Liver (tissue), 9 donors: ENCODE results near the gene LGI1. TPM values are rescaled to one million over a fixed set of nuclear protein-coding genes. Genes with fewer than 3 reads are reported as not detected.

ENCODE experiments used
- DNase-seq: peaks from one replicate; pipeline ENCODE4 v3.0.0-alpha.2; 2017; ENCODE audit warnings: low spot score
- H3K27ac ChIP-seq, 2 donors: one replicate each; pipeline ENCODE4 v1.7.0; 2013; ENCODE audit warnings: inconsistent platforms in 2 of 2, low read length in 2 of 2, control low read depth in 1 of 2, low read depth in 1 of 2, mild to moderate bottlenecking in 1 of 2
- H3K27me3 ChIP-seq, 4 donors: one replicate each; pipeline versions ENCODE4 v1.6.1 to v1.7.0; 2013; ENCODE audit warnings: low read length in 3 of 4, inconsistent platforms in 1 of 4, mild to moderate bottlenecking in 1 of 4, moderate library complexity in 1 of 4; ENCODE audit not compliant: control insufficient read depth in 4 of 4, insufficient read depth in 4 of 4
- H3K36me3 ChIP-seq, 4 donors: one replicate each; pipeline versions ENCODE4 v1.6.1 to v1.7.0; 2013; ENCODE audit warnings: low read length in 3 of 4, mild to moderate bottlenecking in 3 of 4, low read depth in 1 of 4, moderate library complexity in 1 of 4; ENCODE audit not compliant: control insufficient read depth in 4 of 4, insufficient read depth in 3 of 4
- H3K4me1 ChIP-seq, 4 donors: one replicate each; pipeline versions ENCODE4 v1.6.1 to v1.7.0; 2013; ENCODE audit warnings: low read length in 3 of 4, mild to moderate bottlenecking in 3 of 4, moderate library complexity in 1 of 4; ENCODE audit not compliant: control insufficient read depth in 4 of 4, insufficient read depth in 4 of 4
- H3K4me3 ChIP-seq, 3 donors: one replicate each; pipeline versions ENCODE4 v1.6.1 to v1.7.0; 2013; ENCODE audit warnings: low read length in 3 of 3, control low read depth in 1 of 3, low read depth in 1 of 3, mild to moderate bottlenecking in 1 of 3
- H3K9ac ChIP-seq, 2 donors: one replicate each; pipeline ENCODE4 v1.7.0; 2013; ENCODE audit warnings: low read length in 2 of 2, mild to moderate bottlenecking in 2 of 2, moderate library complexity in 2 of 2, control low read depth in 1 of 2, low read depth in 1 of 2
- H3K9me3 ChIP-seq, 4 donors: one replicate each; pipeline versions ENCODE4 v1.6.1 to v1.7.0; 2013; ENCODE audit warnings: low read length in 3 of 4; ENCODE audit not compliant: control insufficient read depth in 4 of 4
- CTCF ChIP-seq: fragments of 150-350 bp; IDR thresholded peaks from 2 replicates; pipeline ENCODE4 v1.5.1; 2017; ENCODE audit warnings: improper control_type of control experiment, low read depth, low read length; ENCODE audit not compliant: missing input control
- EGR1 ChIP-seq, 2 donors: IDR thresholded peaks; 2 replicates each; pipeline ENCODE4 v1.6.1; 2016 to 2018; ENCODE audit warnings: antibody characterized with exemption in 2 of 2, low read depth in 2 of 2
- FOXA1 ChIP-seq: IDR thresholded peaks from 2 replicates; pipeline ENCODE4 v1.6.1; 2016; ENCODE audit warnings: antibody characterized with exemption
- FOXA2 ChIP-seq: IDR thresholded peaks from 2 replicates; pipeline ENCODE4 v1.6.1; 2016; ENCODE audit warnings: antibody characterized with exemption
- GABPA ChIP-seq, 2 donors: IDR thresholded peaks in 1 of 2; conservative IDR thresholded peaks in 1 of 2; 2 replicates each; pipeline ENCODE4 v1.6.1; 2016; ENCODE audit warnings: antibody characterized with exemption in 2 of 2, mild to moderate bottlenecking in 1 of 2, moderate library complexity in 1 of 2
- HNF4A ChIP-seq, 2 donors: conservative IDR thresholded peaks; 2 replicates each; pipeline ENCODE4 v1.6.1; 2016; ENCODE audit warnings: antibody characterized with exemption in 2 of 2, mild to moderate bottlenecking in 2 of 2
- HNF4G ChIP-seq: IDR thresholded peaks from 2 replicates; pipeline ENCODE4 v1.6.1; 2016; ENCODE audit warnings: antibody characterized with exemption
- JUND ChIP-seq, 2 donors: IDR thresholded peaks; 2 replicates each; pipeline ENCODE4 v1.6.1; 2016; ENCODE audit warnings: antibody characterized with exemption in 2 of 2
- MAX ChIP-seq: IDR thresholded peaks from 2 replicates; pipeline ENCODE4 v1.6.1; 2016; ENCODE audit warnings: antibody characterized with exemption
- NR2F2 ChIP-seq: IDR thresholded peaks from 2 replicates; pipeline ENCODE4 v1.6.1; 2016; ENCODE audit warnings: antibody characterized with exemption
- RAD21 ChIP-seq, 2 donors: IDR thresholded peaks; 2 replicates each; pipeline ENCODE4 v1.6.1; 2016; ENCODE audit warnings: antibody characterized with exemption in 2 of 2, mild to moderate bottlenecking in 2 of 2
- RXRA ChIP-seq, 2 donors: IDR thresholded peaks; 2 replicates each; pipeline ENCODE4 v1.6.1; 2017 to 2018; ENCODE audit warnings: antibody characterized with exemption in 2 of 2, mild to moderate bottlenecking in 1 of 2
- WGBS: extraction: QIAGEN DNeasy Blood & Tissue Kit; methylation state at CpG from one replicate; pipeline ENCODE4 v1.1.7; 2013; 5-methylcytosine and 5-hydroxymethylcytosine counted together
- polyA plus RNA-seq, 2 donors: library from polyadenylated mRNA; stranded (reverse) in 1 of 2; unstranded in 1 of 2; fragments of 200-250 nt in 1 of 2; fragments of >200 nt in 1 of 2; fragmentation: Nextera tagmentation in 1 of 2; extraction: Ambion mirVana in 1 of 2; gene quantifications; one replicate each; pipeline versions ENCODE4 v1.2.1 to v1.2.3, GENCODE V29; 2013 to 2015
- total RNA-seq, 2 donors: library from RNA; depleted of rRNA; stranded (reverse); fragments of >200 nt; gene quantifications; one replicate each; pipeline ENCODE4 v1.2.3, GENCODE V29; 2014
- TF ChIP-seq, protein P1 (sequence below): IDR thresholded peaks from 2 replicates; pipeline ENCODE4 v1.6.1; 2016; ENCODE audit warnings: antibody characterized with exemption
- TF ChIP-seq, protein P2 (sequence below): IDR thresholded peaks from 2 replicates; pipeline ENCODE4 v1.6.1; 2016; ENCODE audit warnings: antibody characterized with exemption, mild to moderate bottlenecking
- donor health status: healthy.
- donor health status: healthy.
- donor health status: healthy.
- donor health status: healthy.
- donor health status: healthy.

Gene LGI1
- total and polyA plus RNA-seq, 4 donors: 0.28 to 1.2 (median 1.1) TPM; not detected in 1

- Histone ChIP-seq H3K9me3 (no peaks in the 10 kb centered on the region), H3K27ac (no peak overlapping the region), H3K27me3 (no peaks in the 10 kb centered on the region), H3K4me1 (no peaks in the 10 kb centered on the region), H3K4me3 (no peak overlapping the region), H3K36me3 (no peaks in the 10 kb centered on the region), H3K9ac (no peak overlapping the region)
- DNase-seq: no peak
- TF ChIP-seq CTCF (no peak), JUND (IDR thresholded peaks at IDR 0.05) (no peak), RXRA (IDR thresholded peaks at IDR 0.05) (no peak), RAD21 (IDR thresholded peaks at IDR 0.05) (no peak), EGR1 (IDR thresholded peaks at IDR 0.05; ENCODE audit: low read depth in 2 of 2) (no peak), HNF4A (conservative IDR thresholded peaks at IDR 0.05) (no peak), FOXA2 (no peak), FOXA1 (no peak), NR2F2 (no peak), MAX (no peak), HNF4G (no peak), GABPA (IDR thresholded peaks at IDR 0.05 in 1 of 2, conservative IDR thresholded peaks at IDR 0.05 in 1 of 2) (no peak)
- TF ChIP-seq, protein P1, sequence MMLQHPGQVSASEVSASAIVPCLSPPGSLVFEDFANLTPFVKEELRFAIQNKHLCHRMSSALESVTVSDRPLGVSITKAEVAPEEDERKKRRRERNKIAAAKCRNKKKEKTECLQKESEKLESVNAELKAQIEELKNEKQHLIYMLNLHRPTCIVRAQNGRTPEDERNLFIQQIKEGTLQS: no peak
- TF ChIP-seq, protein P2, sequence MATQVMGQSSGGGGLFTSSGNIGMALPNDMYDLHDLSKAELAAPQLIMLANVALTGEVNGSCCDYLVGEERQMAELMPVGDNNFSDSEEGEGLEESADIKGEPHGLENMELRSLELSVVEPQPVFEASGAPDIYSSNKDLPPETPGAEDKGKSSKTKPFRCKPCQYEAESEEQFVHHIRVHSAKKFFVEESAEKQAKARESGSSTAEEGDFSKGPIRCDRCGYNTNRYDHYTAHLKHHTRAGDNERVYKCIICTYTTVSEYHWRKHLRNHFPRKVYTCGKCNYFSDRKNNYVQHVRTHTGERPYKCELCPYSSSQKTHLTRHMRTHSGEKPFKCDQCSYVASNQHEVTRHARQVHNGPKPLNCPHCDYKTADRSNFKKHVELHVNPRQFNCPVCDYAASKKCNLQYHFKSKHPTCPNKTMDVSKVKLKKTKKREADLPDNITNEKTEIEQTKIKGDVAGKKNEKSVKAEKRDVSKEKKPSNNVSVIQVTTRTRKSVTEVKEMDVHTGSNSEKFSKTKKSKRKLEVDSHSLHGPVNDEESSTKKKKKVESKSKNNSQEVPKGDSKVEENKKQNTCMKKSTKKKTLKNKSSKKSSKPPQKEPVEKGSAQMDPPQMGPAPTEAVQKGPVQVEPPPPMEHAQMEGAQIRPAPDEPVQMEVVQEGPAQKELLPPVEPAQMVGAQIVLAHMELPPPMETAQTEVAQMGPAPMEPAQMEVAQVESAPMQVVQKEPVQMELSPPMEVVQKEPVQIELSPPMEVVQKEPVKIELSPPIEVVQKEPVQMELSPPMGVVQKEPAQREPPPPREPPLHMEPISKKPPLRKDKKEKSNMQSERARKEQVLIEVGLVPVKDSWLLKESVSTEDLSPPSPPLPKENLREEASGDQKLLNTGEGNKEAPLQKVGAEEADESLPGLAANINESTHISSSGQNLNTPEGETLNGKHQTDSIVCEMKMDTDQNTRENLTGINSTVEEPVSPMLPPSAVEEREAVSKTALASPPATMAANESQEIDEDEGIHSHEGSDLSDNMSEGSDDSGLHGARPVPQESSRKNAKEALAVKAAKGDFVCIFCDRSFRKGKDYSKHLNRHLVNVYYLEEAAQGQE: no peak
Measured at GRCh38 chr10:93804200-93804599, 46.5 kb downstream of the LGI1 start.

GRCh38 chr10:93806903-93807302 is 49.2 kb downstream of the LGI1 start:
- TF ChIP-seq GABPA (IDR thresholded peaks at IDR 0.05 in 1 of 2, conservative IDR thresholded peaks at IDR 0.05 in 1 of 2): no peak
- no peak for TF ChIP-seq HNF4G
- TF ChIP-seq RAD21 (IDR thresholded peaks at IDR 0.05): no peak
- no peak for TF ChIP-seq EGR1 (IDR thresholded peaks at IDR 0.05; ENCODE audit: low read depth in 2 of 2)
- TF ChIP-seq JUND (IDR thresholded peaks at IDR 0.05): no peak
- TF ChIP-seq HNF4A (conservative IDR thresholded peaks at IDR 0.05): no peak
- 54% methylated on average over 2 of the region's 2 CpGs for WGBS
- H3K36me3 ChIP-seq: no peaks in the 10 kb centered on the region
- no peaks in the 10 kb centered on the region for H3K27me3 ChIP-seq
- H3K4me1 ChIP-seq: no peaks in the 10 kb centered on the region
- H3K9ac ChIP-seq: no peak overlapping the region
- no peaks in the 10 kb centered on the region for H3K9me3 ChIP-seq
- DNase-seq: no peak
- no peak overlapping the region for H3K4me3 ChIP-seq
- no peak overlapping the region for H3K27ac ChIP-seq
